ENCODE data around the gene PGM2L1.

PGM2L1 gene

DNA sequence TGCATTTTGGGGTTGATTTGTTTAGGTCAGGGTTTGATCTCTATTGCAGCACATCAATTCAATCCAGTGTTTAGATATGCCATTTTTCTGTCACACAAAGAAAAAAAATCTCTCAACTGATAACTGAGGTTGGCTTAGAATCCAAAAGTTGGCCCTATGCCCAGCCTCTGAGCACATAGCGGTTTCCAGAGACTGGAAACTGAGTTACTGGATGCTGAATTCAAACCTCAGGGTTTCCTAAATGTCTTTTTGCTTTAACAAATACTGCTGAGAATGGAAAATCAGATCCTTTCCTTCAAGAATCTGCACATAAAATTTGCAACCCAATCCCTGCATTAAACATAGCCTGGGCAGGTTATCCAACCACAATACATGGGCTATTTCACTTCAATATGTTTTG, 90.8 kb downstream of the PGM2L1 start:
- no peak for DNase-seq (ENCODE audit: low read depth)
- no peak overlapping the region for H3K4me3 ChIP-seq (ENCODE audit: low read length)
- TF ChIP-seq, protein P1, sequence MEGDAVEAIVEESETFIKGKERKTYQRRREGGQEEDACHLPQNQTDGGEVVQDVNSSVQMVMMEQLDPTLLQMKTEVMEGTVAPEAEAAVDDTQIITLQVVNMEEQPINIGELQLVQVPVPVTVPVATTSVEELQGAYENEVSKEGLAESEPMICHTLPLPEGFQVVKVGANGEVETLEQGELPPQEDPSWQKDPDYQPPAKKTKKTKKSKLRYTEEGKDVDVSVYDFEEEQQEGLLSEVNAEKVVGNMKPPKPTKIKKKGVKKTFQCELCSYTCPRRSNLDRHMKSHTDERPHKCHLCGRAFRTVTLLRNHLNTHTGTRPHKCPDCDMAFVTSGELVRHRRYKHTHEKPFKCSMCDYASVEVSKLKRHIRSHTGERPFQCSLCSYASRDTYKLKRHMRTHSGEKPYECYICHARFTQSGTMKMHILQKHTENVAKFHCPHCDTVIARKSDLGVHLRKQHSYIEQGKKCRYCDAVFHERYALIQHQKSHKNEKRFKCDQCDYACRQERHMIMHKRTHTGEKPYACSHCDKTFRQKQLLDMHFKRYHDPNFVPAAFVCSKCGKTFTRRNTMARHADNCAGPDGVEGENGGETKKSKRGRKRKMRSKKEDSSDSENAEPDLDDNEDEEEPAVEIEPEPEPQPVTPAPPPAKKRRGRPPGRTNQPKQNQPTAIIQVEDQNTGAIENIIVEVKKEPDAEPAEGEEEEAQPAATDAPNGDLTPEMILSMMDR (IDR thresholded peaks at IDR 0.05; ENCODE audit: insufficient read depth, low read depth, low read length, missing control alignments) = no peak

DNA sequence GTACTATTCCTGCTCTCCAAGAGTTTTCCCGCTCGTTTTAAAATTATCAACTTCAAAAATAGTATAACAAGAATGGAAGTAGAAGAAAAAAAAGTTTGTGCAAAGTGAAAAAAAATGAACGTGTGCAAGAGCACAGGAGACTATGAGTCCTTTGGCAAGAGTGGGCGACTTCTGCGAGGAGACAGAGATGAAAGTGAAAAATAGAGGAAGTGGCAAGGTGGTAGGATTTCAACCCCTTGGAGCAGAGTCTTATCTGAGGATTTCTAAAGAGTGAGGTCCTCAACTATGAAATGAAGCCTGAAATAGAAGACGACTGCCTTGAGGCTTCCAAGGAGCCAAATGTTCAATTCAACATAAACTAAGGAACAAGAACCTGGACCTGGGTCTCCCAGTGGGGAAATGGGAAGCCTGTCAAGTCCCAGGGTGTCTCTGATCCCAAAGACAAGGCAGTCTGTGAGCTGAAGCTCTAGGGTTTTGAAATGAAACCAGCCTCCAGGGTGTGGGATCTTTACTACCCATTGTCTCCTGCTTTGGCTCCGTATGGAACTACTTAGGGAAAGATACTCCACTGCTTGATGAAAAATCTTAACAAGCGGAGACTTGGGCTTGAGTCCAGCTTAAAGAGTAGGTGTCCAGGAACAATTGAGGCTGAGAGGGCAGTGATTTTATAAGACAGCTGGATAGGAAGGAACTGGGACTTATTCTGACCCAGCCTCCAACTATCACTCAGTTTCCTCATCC, 91.6 kb downstream of the PGM2L1 start:
- DNase-seq (ENCODE audit: low read depth) = no peak
- no peak overlapping the region for H3K4me3 ChIP-seq (ENCODE audit: low read length)
- TF ChIP-seq, protein P1 (IDR thresholded peaks at IDR 0.05; ENCODE audit: insufficient read depth, low read depth, low read length, missing control alignments) = no peak

DNA sequence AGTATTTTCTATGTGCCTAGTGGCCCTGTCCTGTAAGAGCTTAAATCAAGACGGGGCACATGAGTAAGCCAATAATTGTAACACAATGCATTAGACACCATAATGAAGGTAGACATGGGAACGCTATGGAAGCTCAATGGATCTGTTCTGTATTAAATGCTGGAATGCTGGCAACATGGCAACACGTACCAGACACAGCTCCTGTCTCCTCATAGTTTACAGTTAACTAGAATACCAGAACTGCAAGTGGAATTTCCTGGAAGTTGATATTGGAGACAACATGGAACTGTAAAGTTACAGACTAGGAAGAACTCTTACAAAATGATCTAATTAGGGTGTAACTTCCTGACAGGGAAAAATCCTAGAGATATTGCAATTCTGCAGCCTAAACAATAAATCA, 99.2 kb downstream of the PGM2L1 start:
- TF ChIP-seq, protein P1 (IDR thresholded peaks at IDR 0.05; ENCODE audit: insufficient read depth, low read depth, low read length, missing control alignments) = no peak
- H3K4me3 ChIP-seq (ENCODE audit: low read length) = no peak overlapping the region
- no peak for DNase-seq (ENCODE audit: low read depth)

DNA sequence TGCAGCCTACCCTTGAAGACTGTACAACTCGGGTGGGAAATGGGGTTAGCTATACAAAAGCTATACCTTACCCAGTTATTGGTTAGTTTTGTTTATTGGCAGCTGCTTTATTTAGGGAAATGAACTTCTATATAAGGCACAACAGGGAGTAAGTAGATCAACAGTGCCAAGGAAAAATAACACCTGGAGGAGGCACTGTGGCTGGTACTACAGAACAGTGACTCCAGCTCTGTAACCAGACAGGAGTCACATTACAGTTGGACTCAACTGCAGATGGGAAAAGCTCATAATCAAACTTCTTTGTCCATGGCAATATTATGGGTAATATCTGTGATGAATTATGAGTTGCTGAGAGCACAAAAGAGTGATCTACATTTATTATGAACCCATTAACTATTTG, 100.7 kb downstream of the PGM2L1 start:
- DNase-seq (ENCODE audit: low read depth) = no peak
- no peak overlapping the region for H3K4me3 ChIP-seq (ENCODE audit: low read length)
- TF ChIP-seq, protein P1 (IDR thresholded peaks at IDR 0.05; ENCODE audit: insufficient read depth, low read depth, low read length, missing control alignments) = no peak

DNA sequence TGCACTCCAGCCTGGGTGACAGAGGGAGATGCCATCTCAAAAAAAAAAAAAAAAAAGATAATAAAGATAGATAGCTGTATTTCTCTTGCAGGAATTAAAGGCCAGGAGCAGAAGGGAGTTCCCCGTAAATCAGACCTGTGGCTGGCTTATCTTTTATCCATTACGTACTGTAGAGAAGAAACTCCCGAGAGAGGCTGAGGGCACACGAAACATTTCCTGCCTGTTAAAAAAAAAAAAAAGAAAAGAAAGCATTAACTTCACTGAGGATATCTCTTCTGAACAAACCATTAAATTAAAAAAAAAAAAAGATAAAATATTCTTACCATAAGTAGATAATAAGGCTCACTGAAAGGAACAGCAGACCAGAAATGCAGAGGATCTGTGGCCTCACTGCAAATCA, 109.3 kb downstream of the PGM2L1 start:
- TF ChIP-seq, protein P1 (IDR thresholded peaks at IDR 0.05; ENCODE audit: insufficient read depth, low read depth, low read length, missing control alignments) = no peak
- no peak for DNase-seq (ENCODE audit: low read depth)
- H3K4me3 ChIP-seq (ENCODE audit: low read length) = no peak overlapping the region

DNA sequence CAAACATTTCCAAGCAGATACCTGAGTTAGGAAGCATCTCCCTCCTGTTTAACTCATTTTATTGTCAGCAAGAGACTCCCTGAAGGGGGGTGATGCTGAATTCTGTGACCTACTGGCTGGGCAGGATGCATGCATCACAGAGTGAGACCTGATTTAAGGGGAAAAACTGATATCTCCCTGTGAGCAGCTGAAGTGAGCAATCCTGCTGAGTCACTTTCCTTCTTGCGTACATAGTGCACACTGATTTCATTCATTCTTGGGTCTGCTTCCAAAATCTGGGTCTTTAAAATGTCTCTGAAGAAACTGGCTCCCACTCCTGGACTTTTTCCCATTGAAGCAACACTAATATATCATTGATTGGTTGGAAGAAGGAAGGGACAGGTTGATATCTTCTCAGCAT, 110.1 kb downstream of the PGM2L1 start:
- peak; percentile 78 for DNase-seq (ENCODE audit: low read depth)
- TF ChIP-seq, protein P1 (IDR thresholded peaks at IDR 0.05; ENCODE audit: insufficient read depth, low read depth, low read length, missing control alignments) = no peak
- no peak overlapping the region for H3K4me3 ChIP-seq (ENCODE audit: low read length)

DNA sequence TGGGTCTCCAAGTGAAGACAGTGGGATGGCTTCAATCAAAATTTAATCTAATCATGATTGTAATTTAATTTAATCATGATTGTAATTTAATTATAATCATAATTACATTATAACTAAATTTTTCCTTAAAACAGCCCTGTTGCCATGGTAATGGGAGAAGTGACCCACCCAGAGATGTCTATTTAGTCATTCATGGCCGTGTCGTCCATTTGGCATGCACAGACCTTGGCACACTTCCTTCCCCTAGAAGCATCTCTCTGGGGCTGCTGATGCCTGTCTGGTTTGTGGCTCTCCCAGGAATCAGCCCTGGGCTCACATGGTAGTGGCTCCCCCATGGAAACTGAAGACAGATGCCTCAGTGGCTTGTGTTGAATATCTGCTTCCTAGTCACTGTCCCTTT, 113.8 kb downstream of the PGM2L1 start:
- DNase-seq (ENCODE audit: low read depth) = no peak
- H3K4me3 ChIP-seq (ENCODE audit: low read length) = no peak overlapping the region
- TF ChIP-seq, protein P1 (IDR thresholded peaks at IDR 0.05; ENCODE audit: insufficient read depth, low read depth, low read length, missing control alignments) = no peak
